ENCODE data around the gene PGS1. TPM values are rescaled to one million over a fixed set of nuclear protein-coding genes. Genes with fewer than 3 reads are reported as not detected.

The PGS1 gene
- total RNA-seq, 1 donor from 2014 or later = 35.6 TPM

GRCh38 chr17:78437508-78438169 is 59.2 kb downstream of the PGS1 start:
- Histone ChIP-seq H3K4me1 (no peaks in the 10 kb centered on the region), H3K27ac (no peak overlapping the region), H3K36me3 (no peaks in the 10 kb centered on the region), H3K4me3 (no peak overlapping the region), H3K9me3 (no peaks in the 10 kb centered on the region), H3K27me3 (no peaks in the 10 kb centered on the region)
- TF ChIP-seq POLR2A (IDR thresholded peaks at IDR 0.05) = no peak
- no peak for TF ChIP-seq CTCF (IDR thresholded peaks at IDR 0.05)
- no peak for TF ChIP-seq POLR2AphosphoS5 (IDR thresholded peaks at IDR 0.05; ENCODE audit: insufficient read depth in 1 of 2, low read depth in 1 of 2)
- no peak for DNase-seq (ENCODE audit: extremely low spot score in 2 of 2)
- intact Hi-C loops (cut with DNase I) = no loop called here

GRCh38 chr17:78438271-78438691 is 59.8 kb downstream of the PGS1 start:
- Histone ChIP-seq H3K9me3 (no peaks in the 10 kb centered on the region), H3K36me3 (no peaks in the 10 kb centered on the region), H3K27ac (no peak overlapping the region), H3K27me3 (no peaks in the 10 kb centered on the region), H3K4me3 (no peak overlapping the region), H3K4me1 (no peaks in the 10 kb centered on the region)
- no peak for TF ChIP-seq CTCF (IDR thresholded peaks at IDR 0.05)
- no peak for DNase-seq (ENCODE audit: extremely low spot score in 2 of 2)
- intact Hi-C loops (cut with DNase I) = no loop called here

- H3K4me3 ChIP-seq = no peak overlapping the region
- TF ChIP-seq CTCF (IDR thresholded peaks at IDR 0.05) (no peak), POLR2A (IDR thresholded peaks at IDR 0.05) (no peak), POLR2AphosphoS5 (IDR thresholded peaks at IDR 0.05; ENCODE audit: insufficient read depth in 1 of 2, low read depth in 1 of 2) (peak in 1 of 2 donors; percentile 17)
- H3K27ac ChIP-seq = no peak overlapping the region
- H3K27me3 ChIP-seq = no peaks in the 10 kb centered on the region
- no peaks in the 10 kb centered on the region for H3K4me1 ChIP-seq
- no peak for DNase-seq (ENCODE audit: extremely low spot score in 2 of 2)
- H3K9me3 ChIP-seq = no peaks in the 10 kb centered on the region
- intact Hi-C loops (cut with DNase I) = no loop called here
- H3K36me3 ChIP-seq = no peaks in the 10 kb centered on the region
These were observed 60.4 kb downstream of the PGS1 start for GRCh38 chr17:78438694-78439325.

- Histone ChIP-seq H3K36me3 (no peaks in the 10 kb centered on the region), H3K27ac (no peak overlapping the region), H3K9me3 (no peaks in the 10 kb centered on the region), H3K4me1 (no peaks in the 10 kb centered on the region), H3K27me3 (no peaks in the 10 kb centered on the region), H3K4me3 (no peak overlapping the region)
- intact Hi-C loops (cut with DNase I) = no loop called here
- TF ChIP-seq POLR2A (IDR thresholded peaks at IDR 0.05) = no peak
- no peak for TF ChIP-seq CTCF (IDR thresholded peaks at IDR 0.05)
- no peak for TF ChIP-seq POLR2AphosphoS5 (IDR thresholded peaks at IDR 0.05; ENCODE audit: insufficient read depth in 1 of 2, low read depth in 1 of 2)
- no peak for DNase-seq (ENCODE audit: extremely low spot score in 2 of 2)
These were observed 63.0 kb downstream of the PGS1 start for GRCh38 chr17:78441271-78441971.
